GM23248 (cell line): Measurements from ENCODE around the gene SLIT3. TPM values are rescaled to one million over a fixed set of nuclear protein-coding genes. Genes with fewer than 3 reads are reported as not detected.

Experiments
- DNase-seq: peaks from one replicate; pipeline ENCODE4 v3.0.0-alpha.2; 2015
- H2AFZ ChIP-seq: fragments of 200-600 bp; sonication (generic); 2 replicates; pipeline ENCODE4 v1.6.1; 2016; ENCODE audit warnings: antibody characterized with exemption
- H3F3A ChIP-seq: fragments of 200-600 bp; sonication (generic); 2 replicates; pipeline ENCODE4 v1.6.1; 2016; ENCODE audit warnings: mild to moderate bottlenecking, antibody characterized with exemption, mixed run types; ENCODE audit not compliant: insufficient read depth
- H3K27ac ChIP-seq: fragments of 200-600 bp; sonication (generic); 2 replicates; pipeline ENCODE4 v1.5.1; 2016; ENCODE audit warnings: mild to moderate bottlenecking
- H3K27me3 ChIP-seq: fragments of 200-600 bp; sonication (generic); replicated peaks from 2 replicates; pipeline ENCODE4 v1.6.1; 2016; ENCODE audit warnings: mild to moderate bottlenecking; ENCODE audit not compliant: insufficient read depth
- H3K36me3 ChIP-seq: fragments of 200-600 bp; sonication (generic); 2 replicates; pipeline ENCODE4 v1.6.1; 2016; ENCODE audit warnings: low read depth, mild to moderate bottlenecking
- H3K4me1 ChIP-seq: fragments of 200-600 bp; sonication (generic); 2 replicates; pipeline ENCODE4 v1.6.1; 2016; ENCODE audit warnings: mild to moderate bottlenecking; ENCODE audit not compliant: insufficient read depth
- H3K4me2 ChIP-seq: fragments of 200-600 bp; sonication (generic); one replicate; pipeline ENCODE4 v1.6.1; 2016; ENCODE audit warnings: mild to moderate bottlenecking; ENCODE audit not compliant: unreplicated experiment
- H3K4me3 ChIP-seq: fragments of 200-600 bp; sonication (generic); 2 replicates; pipeline ENCODE4 v1.5.1; 2016; ENCODE audit warnings: mild to moderate bottlenecking
- H3K79me2 ChIP-seq: fragments of 200-600 bp; sonication (generic); 2 replicates; pipeline ENCODE4 v1.6.1; 2016; ENCODE audit warnings: mild to moderate bottlenecking; ENCODE audit not compliant: insufficient read depth
- H3K9ac ChIP-seq: fragments of 200-600 bp; sonication (generic); 2 replicates; pipeline ENCODE4 v1.6.1; 2016; ENCODE audit warnings: mild to moderate bottlenecking
- H3K9me2 ChIP-seq: fragments of 200-600 bp; sonication (generic); 2 replicates; pipeline ENCODE4 v1.6.1; 2016; ENCODE audit warnings: mixed run types, mild to moderate bottlenecking, moderate library complexity; ENCODE audit not compliant: insufficient read depth
- H3K9me3 ChIP-seq: fragments of 200-600 bp; sonication (generic); one replicate; pipeline ENCODE4 v1.6.1; 2017; ENCODE audit warnings: low read depth
- H4K20me1 ChIP-seq: fragments of 200-600 bp; sonication (generic); 2 replicates; pipeline ENCODE4 v1.6.0; 2016; ENCODE audit not compliant: insufficient read depth
- EZH2 ChIP-seq: fragments of 200-600 bp; sonication (generic); IDR thresholded peaks from 2 replicates; pipeline ENCODE4 v1.6.1; 2018; ENCODE audit warnings: antibody characterized with exemption, mild to moderate bottlenecking; ENCODE audit not compliant: insufficient read depth, poor library complexity, severe bottlenecking
- EZH2phosphoT487 ChIP-seq: fragments of 200-600 bp; sonication (generic); IDR thresholded peaks from 2 replicates; pipeline ENCODE4 v1.6.1; 2018; ENCODE audit warnings: antibody characterized with exemption, moderate library complexity, mild to moderate bottlenecking, low read depth; ENCODE audit not compliant: insufficient read depth
- WGBS, 2 experiments: methylation state at CpG; one replicate each; pipeline ENCODE4 v1.1.6; 2015 to 2017; ENCODE audit warnings: low lambda C conversion rate in 2 of 2, low coverage in 1 of 2; ENCODE audit errors: missing lambda C conversion rate in 2 of 2; 5-methylcytosine and 5-hydroxymethylcytosine counted together
- in situ Hi-C: fragments of 300-500 bp; cut with MboI; formaldehyde crosslinking; loops from 2 replicates; pipeline ENCODE4 v1.15.0; 2020
- polyA plus RNA-seq: library from polyadenylated mRNA; unstranded; fragments of >200 nt; fragmentation: Nextera tagmentation; extraction: Ambion mirVana; gene quantifications from 2 replicates; pipeline ENCODE4 v1.2.1, GENCODE V29; 2016
- total RNA-seq: library from RNA; depleted of rRNA; stranded (reverse); fragments of >200 nt; shearing (Covaris generic); gene quantifications from 2 replicates; pipeline ENCODE4 v1.2.3, GENCODE V29; 2014

SLIT3 gene
- total and polyA plus RNA-seq, 2 experiments from 2014 or later: 61.9 to 100 TPM

GRCh38 chr5:168756453-168757391, 544.2 kb downstream of the SLIT3 start:
- no peaks in the 10 kb centered on the region for H3K9me3 ChIP-seq
- peaks cover 3% of the 10 kb centered on the region; the same call in 1 of the 2 replicates for H3K36me3 ChIP-seq
- WGBS, 2 experiments: 68 to 79% methylated on average over 10 of the region's 10 CpGs
- no peaks in the 10 kb centered on the region for H3K27me3 ChIP-seq
- H3F3A ChIP-seq: no peaks in the 10 kb centered on the region
- H2AFZ ChIP-seq: no peak overlapping the region
- H3K9ac ChIP-seq: no peak overlapping the region
- no peaks in the 10 kb centered on the region for H3K79me2 ChIP-seq
- no peaks in the 10 kb centered on the region for H4K20me1 ChIP-seq
- no peak for TF ChIP-seq EZH2
- no peak overlapping the region for H3K4me3 ChIP-seq
- DNase-seq: no peak
- in situ Hi-C loops: no loop called here
- no peaks in the 10 kb centered on the region for H3K9me2 ChIP-seq
- H3K27ac ChIP-seq: no peak overlapping the region
- no peaks in the 10 kb centered on the region for H3K4me1 ChIP-seq
- H3K4me2 ChIP-seq: no peak overlapping the region

DNA sequence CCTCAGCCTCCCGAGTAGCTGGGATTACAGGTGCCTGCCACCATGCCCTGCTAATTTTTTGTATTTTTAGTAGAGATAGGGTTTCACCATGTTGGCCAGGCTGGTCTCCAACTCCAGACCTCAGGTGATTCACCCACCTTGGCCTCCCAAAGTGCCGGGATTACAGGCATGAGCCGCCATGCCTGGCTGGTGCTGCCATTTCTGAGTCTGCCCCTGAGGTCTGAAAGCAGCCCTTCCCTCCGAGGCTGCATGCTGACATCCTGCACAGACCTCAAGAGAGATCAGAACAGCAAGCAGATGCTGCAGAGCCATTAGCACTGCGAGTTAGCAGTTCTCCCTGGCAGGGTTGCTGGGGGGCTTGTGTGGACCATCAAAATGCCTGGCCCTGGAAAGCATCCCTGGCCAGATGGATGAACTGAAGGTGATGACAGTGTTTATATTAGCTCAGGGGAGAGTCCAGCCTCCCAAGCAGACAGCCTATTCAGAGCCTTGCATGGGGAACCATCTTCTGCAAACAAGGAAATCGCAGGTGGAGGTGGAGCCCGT, 545.3 kb downstream of the SLIT3 start:
- no peak overlapping the region for H3K27ac ChIP-seq
- H3K9ac ChIP-seq: no peak overlapping the region
- H3K4me2 ChIP-seq: no peak overlapping the region
- H3F3A ChIP-seq: no peaks in the 10 kb centered on the region
- H3K79me2 ChIP-seq: no peaks in the 10 kb centered on the region
- 87 to 91% methylated on average over 7 of the region's 7 CpGs for WGBS, 2 experiments
- no peak overlapping the region for H2AFZ ChIP-seq
- TF ChIP-seq EZH2phosphoT487: no peak
- no peak for TF ChIP-seq EZH2
- H3K9me3 ChIP-seq: no peaks in the 10 kb centered on the region
- H3K36me3 ChIP-seq: peaks cover 3% of the 10 kb centered on the region; the same call in 1 of the 2 replicates
- DNase-seq: no peak
- no peaks in the 10 kb centered on the region for H3K27me3 ChIP-seq
- no peaks in the 10 kb centered on the region for H3K9me2 ChIP-seq
- in situ Hi-C loops: no loop called here
- H3K4me3 ChIP-seq: no peak overlapping the region
- H3K4me1 ChIP-seq: no peaks in the 10 kb centered on the region
- no peaks in the 10 kb centered on the region for H4K20me1 ChIP-seq

GRCh38 chr5:168753691-168754254, 547.2 kb downstream of the SLIT3 start:
- Histone ChIP-seq H3K4me2 (no peak overlapping the region), H3K4me1 (no peaks in the 10 kb centered on the region), H3F3A (no peaks in the 10 kb centered on the region), H3K9me2 (no peaks in the 10 kb centered on the region), H3K9ac (no peak overlapping the region), H3K36me3 (peaks cover 3% of the 10 kb centered on the region; the same call in 1 of the 2 replicates), H4K20me1 (no peaks in the 10 kb centered on the region), H3K27ac (no peak overlapping the region), H3K27me3 (no peaks in the 10 kb centered on the region), H3K79me2 (no peaks in the 10 kb centered on the region), H3K9me3 (no peaks in the 10 kb centered on the region), H3K4me3 (no peak overlapping the region), H2AFZ (no peak overlapping the region)
- in situ Hi-C loops: no loop called here
- 80% methylated on average over 11 of the region's 11 CpGs for WGBS, 2 experiments
- TF ChIP-seq EZH2phosphoT487 (no peak), EZH2 (no peak)
- DNase-seq: no peak

DNA sequence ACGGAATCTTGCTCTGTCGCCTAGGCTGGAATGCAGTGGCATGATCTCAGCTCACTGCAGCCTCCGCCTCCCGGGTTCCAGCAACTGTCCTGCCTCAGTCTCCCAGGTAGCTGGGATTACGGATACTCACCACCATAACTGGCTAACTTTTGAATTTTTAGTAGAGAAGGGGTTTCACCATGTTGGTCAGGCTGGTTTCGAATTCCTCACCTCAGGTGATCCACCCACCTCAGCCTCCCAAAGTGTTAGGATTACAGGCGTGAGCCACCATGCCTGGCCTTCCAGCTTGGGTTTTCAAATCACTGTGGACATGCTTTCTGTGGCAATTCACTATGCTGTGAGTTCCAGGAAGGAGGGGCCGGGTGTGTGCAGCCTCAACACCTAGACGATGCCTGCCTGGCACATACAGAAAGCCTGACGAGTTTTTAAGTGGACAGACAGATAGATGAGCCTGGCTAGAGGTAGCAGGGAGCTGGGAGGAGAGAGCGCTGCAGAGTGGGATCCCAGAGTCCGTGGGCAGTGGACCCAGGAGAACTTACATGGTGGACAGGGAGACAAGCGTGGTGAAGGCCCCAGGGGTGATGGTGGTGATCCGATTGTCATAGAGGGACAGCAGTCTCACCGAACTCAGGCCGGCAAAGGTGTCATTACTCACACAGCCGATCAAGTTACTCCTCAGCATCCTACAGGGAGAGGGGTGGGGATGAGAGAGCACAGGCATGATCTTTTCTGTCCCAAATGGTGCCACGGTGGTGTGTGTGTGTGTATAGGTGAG, 548.3 kb downstream of the SLIT3 start:
- no peak for TF ChIP-seq EZH2phosphoT487
- TF ChIP-seq EZH2: no peak

More for the DNA sequence above, 548.3 kb downstream of the SLIT3 start:
- Histone ChIP-seq H3K79me2 (no peaks in the 10 kb centered on the region), H3K4me3 (no peak overlapping the region), H3K27ac (no peak overlapping the region), H3F3A (no peaks in the 10 kb centered on the region), H3K9me2 (no peaks in the 10 kb centered on the region), H3K27me3 (no peaks in the 10 kb centered on the region), H3K4me1 (no peaks in the 10 kb centered on the region), H3K9ac (no peak overlapping the region), H3K9me3 (no peaks in the 10 kb centered on the region), H4K20me1 (no peaks in the 10 kb centered on the region), H2AFZ (no peak overlapping the region), H3K4me2 (no peak overlapping the region), H3K36me3 (peaks cover 3% of the 10 kb centered on the region; the same call in 1 of the 2 replicates)
- in situ Hi-C loops: no loop called here
- DNase-seq: no peak
- WGBS, 2 experiments: 88% methylated on average over 15 to 18 of the region's 18 CpGs
